K562 (cell line): Measurements from ENCODE around the gene SLC9A7. TPM values are rescaled to one million over a fixed set of nuclear protein-coding genes. Genes with fewer than 3 reads are reported as not detected.

Experiments
- ATAC-seq: fragments of 200-7000 bp; cut with Tn5 transposase; 3 replicates; pipeline ENCODE4 v1.9.1; 2020; ENCODE audit warnings: moderate library complexity
- BruUV-seq: library from RNA; stranded (reverse); fragments of 400-500 nt; replicated peaks from 2 replicates; lab custom pipeline; 2021; lab: Mats Ljungman, UMichigan
- CTCF ChIA-PET: fragments of 300-600 bp; formaldehyde crosslinking; extraction: SDS; loops from one replicate; lab custom pipeline; 2021; ENCODE audit warnings: low intra/inter-chr PET ratio; lab: Yijun Ruan, JAX
- POLR2A ChIA-PET: fragments of 300-600, 350-650 bp; sonication (Branson Sonifier 250); formaldehyde crosslinking; extraction: SDS; loops from one replicate; lab custom pipeline; 2021; ENCODE audit warnings: antibody characterized with exemption, inconsistent platforms; lab: Yijun Ruan, JAX
- DNase-seq, 4 experiments: peaks; one replicate each; pipeline versions ENCODE4 v3.0.0 to v3.0.0-alpha.2; 2011 to 2018; ENCODE audit warnings: low spot score in 3 of 4, mixed read lengths in 3 of 4; ENCODE audit errors: extremely low read depth in 1 of 4
- FAIRE-seq: peaks from 2 replicates; lab custom pipeline; 2011; peaks lifted over from hg19 to GRCh38; lab: Jason Lieb, UNC
- H2AFZ ChIP-seq: 2 replicates; pipeline ENCODE4 v1.6.0; 2011; ENCODE audit warnings: low read depth, low read length, control low read depth, inconsistent platforms
- H3K27ac ChIP-seq: fragments of 200-600 bp; 3 replicates; pipeline ENCODE4 v1.8.0; 2011; ENCODE audit warnings: low read depth, mild to moderate bottlenecking, control low read depth, inconsistent platforms, low read length, moderate library complexity, mixed read lengths; ENCODE audit errors: extremely low read depth
- H3K27me3 ChIP-seq, 2 experiments: fragments of 300-600 bp in 1 of 2; 2 replicates in 1 of 2; 3 replicates in 1 of 2; pipeline versions ENCODE4 v1.6.0 to v1.8.0; 2011; ENCODE audit warnings: inconsistent platforms in 2 of 2, low read length in 2 of 2, mild to moderate bottlenecking in 1 of 2, mixed read lengths in 1 of 2, moderate library complexity in 1 of 2; ENCODE audit not compliant: control insufficient read depth in 2 of 2, insufficient read depth in 2 of 2
- H3K36me3 ChIP-seq: fragments of 300-600 bp; 3 replicates; pipeline ENCODE4 v1.8.0; 2011; ENCODE audit warnings: mild to moderate bottlenecking, low read length, inconsistent platforms; ENCODE audit not compliant: control insufficient read depth, insufficient read depth
- H3K4me1 ChIP-seq, 2 experiments: fragments of 200-600 bp in 1 of 2; replicated peaks in 1 of 2; 2 replicates in 1 of 2; 3 replicates in 1 of 2; pipeline versions ENCODE4 v1.5.1 to v1.8.0; 2011; ENCODE audit warnings: inconsistent platforms in 2 of 2, low read length in 2 of 2, mild to moderate bottlenecking in 1 of 2, mixed read lengths in 1 of 2, moderate library complexity in 1 of 2; ENCODE audit not compliant: control insufficient read depth in 2 of 2, insufficient read depth in 2 of 2
- H3K4me2 ChIP-seq: 2 replicates; pipeline ENCODE4 v1.6.1; 2011; ENCODE audit warnings: low read length, control low read depth, inconsistent platforms, mixed read lengths; ENCODE audit not compliant: insufficient read depth
- H3K4me3 ChIP-seq: fragments of 200-600 bp; sonication (generic), shearing (Covaris generic); 2 replicates; pipeline ENCODE4 v1.5.1; 2016; ENCODE audit warnings: control low read depth, inconsistent platforms
- H3K79me2 ChIP-seq: fragments of 200-600 bp; 3 replicates; pipeline ENCODE4 v1.8.0; 2011; ENCODE audit warnings: low read length, inconsistent platforms; ENCODE audit not compliant: control insufficient read depth, insufficient read depth
- H3K9ac ChIP-seq, 2 experiments: 2 replicates each; pipeline versions ENCODE4 v1.6.0 to v1.6.1; 2011; ENCODE audit warnings: low read depth in 2 of 2, low read length in 2 of 2, control low read depth in 1 of 2, inconsistent platforms in 1 of 2, mild to moderate bottlenecking in 1 of 2, mixed read lengths in 1 of 2; ENCODE audit not compliant: insufficient read depth in 1 of 2
- H3K9me1 ChIP-seq: one replicate; pipeline ENCODE4 v1.6.0; 2011; ENCODE audit warnings: inconsistent platforms, mild to moderate bottlenecking, low read length, moderate library complexity; ENCODE audit not compliant: control insufficient read depth, insufficient read depth
- H3K9me3 ChIP-seq: replicated peaks from 2 replicates; pipeline ENCODE4 v1.5.1; 2011; ENCODE audit warnings: low read depth, low read length, inconsistent platforms; ENCODE audit not compliant: control insufficient read depth, insufficient read depth
- H4K20me1 ChIP-seq: replicated peaks from 2 replicates; pipeline ENCODE4 v1.6.1; 2011; ENCODE audit warnings: low read length, inconsistent platforms, mixed read lengths; ENCODE audit not compliant: control insufficient read depth, insufficient read depth
- ARID3B ChIP-seq: fragments of 250-450 bp; sonication (Bioruptor Pico); IDR thresholded peaks from 2 replicates; pipeline ENCODE4 v1.4.0; 2020; ENCODE audit warnings: borderline replicate concordance
- CBX5 ChIP-seq: IDR thresholded peaks from 2 replicates; pipeline ENCODE4 v1.6.1; 2014; ENCODE audit warnings: low read depth, borderline replicate concordance
- HBP1 ChIP-seq: fragments of 450-650 bp; formaldehyde crosslinking; IDR thresholded peaks from 2 replicates; pipeline ENCODE4 v1.4.0; 2022; ENCODE audit warnings: missing genetic modification characterization
- MCM7 ChIP-seq, 2 experiments: fragments of 450-650 bp; IDR thresholded peaks; 2 replicates each; pipeline ENCODE4 v1.6.1; 2016 to 2018
- MLX ChIP-seq, 2 experiments: fragments of 450-650 bp in 1 of 2; sonication (generic) in 1 of 2; formaldehyde crosslinking; conservative IDR thresholded peaks; 2 replicates each; pipeline versions ENCODE4 v1.4.0 to v1.8.1; 2020 to 2022; ENCODE audit warnings: mild to moderate bottlenecking in 1 of 2, missing genetic modification reagents in 1 of 2
- PYGO2 ChIP-seq: fragments of 450-650 bp; IDR thresholded peaks from 2 replicates; pipeline ENCODE4 v1.6.1; 2016; ENCODE audit warnings: mild to moderate bottlenecking, missing genetic modification characterization, moderate library complexity, missing compliant biosample characterization
- RUNX1 ChIP-seq: sonication (generic); IDR thresholded peaks from 2 replicates; pipeline ENCODE4 v1.6.1; 2016; ENCODE audit warnings: antibody characterized with exemption, low read depth
- SMAD3 ChIP-seq: fragments of 450-650 bp; formaldehyde crosslinking; conservative IDR thresholded peaks from 2 replicates; pipeline ENCODE4 v1.4.0; 2020; ENCODE audit warnings: mild to moderate bottlenecking
- SREBF1 ChIP-seq: fragments of 150-350 bp; IDR thresholded peaks from 2 replicates; pipeline ENCODE4 v1.6.1; 2014; ENCODE audit warnings: antibody characterized with exemption, low read depth, low read length, borderline replicate concordance
- SUPT5H ChIP-seq: fragments of 450-650 bp; IDR thresholded peaks from 2 replicates; pipeline ENCODE4 v1.6.1; 2016
- ZBTB49 ChIP-seq: sonication (generic); formaldehyde crosslinking; IDR thresholded peaks from 2 replicates; pipeline ENCODE4 v1.8.0; 2022; ENCODE audit warnings: missing genetic modification reagents, mild to moderate bottlenecking, borderline replicate concordance
- ZNF146 ChIP-seq: IDR thresholded peaks from one replicate; pipeline ENCODE4 v1.6.1; 2018; ENCODE audit warnings: missing compliant biosample characterization; ENCODE audit not compliant: unreplicated experiment
- ZNF561 ChIP-seq: fragments of 450-650 bp; formaldehyde crosslinking; conservative IDR thresholded peaks from 2 replicates; pipeline ENCODE4 v1.4.0; 2020; ENCODE audit warnings: mild to moderate bottlenecking, moderate library complexity
- ZNF644 ChIP-seq: fragments of 200-800 bp; sonication (Bioruptor generic); IDR thresholded peaks from 2 replicates; pipeline ENCODE4 v1.6.1; 2016; ENCODE audit warnings: low read depth, missing genetic modification characterization, missing compliant biosample characterization
- ZNF75A ChIP-seq: fragments of 450-650 bp; formaldehyde crosslinking; IDR thresholded peaks from 2 replicates; pipeline ENCODE4 v1.4.0; 2020; ENCODE audit warnings: mild to moderate bottlenecking
- ZNF785 ChIP-seq: fragments of 250-450 bp; sonication (Bioruptor Pico); IDR thresholded peaks from 2 replicates; pipeline ENCODE4 v1.4.0; 2020; ENCODE audit warnings: mild to moderate bottlenecking
- in situ Hi-C: fragments of 300-500 bp; cut with MboI; formaldehyde crosslinking; loops from 4 replicates; pipeline ENCODE4 v1.15.0; 2018; ENCODE audit warnings: inconsistent platforms, mixed read lengths
- intact Hi-C: fragments of 100-400 bp; cut with micrococcal nuclease; formaldehyde crosslinking; loops from 2 replicates; pipeline ENCODE4 v1.14.2; 2022
- polyA plus RNA-seq, 8 experiments: library from polyadenylated mRNA; depleted of rRNA in 4 of 8; stranded (reverse) in 5 of 8; unstranded in 3 of 8; fragments of >200 nt; fragmentation: Nextera tagmentation in 2 of 8; fragmentation: Illumina TruSeq in 1 of 8; extraction: Ambion mirVana in 2 of 8; extraction: Trizol in 1 of 8; gene quantifications; 2 replicates each; pipeline versions ENCODE4 v1.2.1 to v1.2.3, GENCODE V29; 2011 to 2014; ENCODE audit warnings: inconsistent platforms in 1 of 8, missing spikeins in 1 of 8
- total RNA-seq, 7 experiments: library from RNA; depleted of rRNA in 6 of 7; stranded (reverse); fragments of >200 nt in 6 of 7; fragmentation: Illumina TruSeq in 2 of 7; extraction: Trizol in 2 of 7; gene quantifications; 2 replicates each; pipeline versions ENCODE4 v1.2.1 to v1.2.3, GENCODE V29; 2011 to 2021; ENCODE audit warnings: low replicate concordance in 1 of 7

Gene SLC9A7
- total and polyA plus RNA-seq, 9 of the 15 experiments (the other 6 are each of a cell fraction or from before 2014, with no cell fraction given), result 0.04 to 0.13 (median 0.09) TPM; not detected in 5

DNA sequence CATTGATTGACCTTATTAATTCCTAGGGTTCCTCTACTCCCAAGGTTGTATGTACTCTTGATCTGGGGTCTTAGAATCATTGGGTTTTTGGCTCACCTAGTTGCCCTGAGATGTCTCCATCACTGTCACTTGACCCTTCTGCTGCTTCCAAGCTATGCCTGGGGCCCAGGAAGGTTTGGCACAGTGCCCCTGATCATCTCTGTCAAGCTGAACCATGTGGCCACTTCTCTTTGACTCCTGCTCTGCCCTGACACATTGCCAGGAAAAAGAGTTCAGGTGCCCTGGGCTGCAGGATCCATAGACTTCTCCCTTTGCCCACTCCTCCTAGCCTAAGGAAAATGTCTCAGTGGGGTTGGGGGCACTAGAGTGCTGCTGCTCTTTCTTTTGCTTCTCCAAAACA lies 189.3 kb downstream of the SLC9A7 start:
- Histone ChIP-seq H3K4me3 (no peak overlapping the region), H3K9me3 (no peaks in the 10 kb centered on the region), H3K9ac (no peak overlapping the region), H3K79me2 (no peaks in the 10 kb centered on the region), H4K20me1 (no peaks in the 10 kb centered on the region), H3K27ac (no peak overlapping the region), H2AFZ (no peak overlapping the region), H3K36me3 (no peaks in the 10 kb centered on the region), H3K4me2 (no peak overlapping the region), H3K9me1 (no peaks in the 10 kb centered on the region), H3K4me1 (no peaks in the 10 kb centered on the region; a peak in 1 of 5 replicates), H3K27me3 (no peaks in the 10 kb centered on the region)
- FAIRE-seq (no peak), DNase-seq (no peak), ATAC-seq (no peak)
- POLR2A ChIA-PET, result no interaction called here
- CTCF ChIA-PET, result no interaction called here
- TF ChIP-seq RUNX1, result no peak
- TF ChIP-seq ZNF644 (tag), result no peak
- no peak for TF ChIP-seq ZNF785 (CRISPR knock-in tag)
- no peak for TF ChIP-seq MCM7 (IDR thresholded peaks at IDR 0.05)
- TF ChIP-seq ZNF561 (CRISPR knock-in tag), result no peak
- no peak for TF ChIP-seq ZNF75A (CRISPR knock-in tag)
- no peak for TF ChIP-seq HBP1
- TF ChIP-seq SREBF1, result no peak
- TF ChIP-seq SUPT5H, result no peak
- no peak for TF ChIP-seq ZBTB49 (CRISPR knock-in tag)
- TF ChIP-seq ARID3B (CRISPR knock-in tag), result no peak
- no peak for TF ChIP-seq ZNF146
- no peak for TF ChIP-seq SMAD3 (CRISPR knock-in tag)
- TF ChIP-seq CBX5, result no peak
- no peak for TF ChIP-seq PYGO2
- no peak for TF ChIP-seq MLX (CRISPR knock-in tag; conservative IDR thresholded peaks at IDR 0.05)
- in situ Hi-C loops (no loop called here), intact Hi-C loops (no loop called here)
- no TSS peak for BruUV-seq
